Body of pancreas (tissue), 4 donors: ENCODE data around the gene NKX2-1.

Experiments used
- POLR2A ChIP-seq, 3 donors: fragments of 450-650 bp; IDR thresholded peaks; one replicate each; pipeline ENCODE4 v1.6.1; 2016; ENCODE audit warnings: antibody characterized with exemption in 3 of 3, mild to moderate bottlenecking in 2 of 3
- TF ChIP-seq, protein P1 (sequence below), 7 experiments: fragments of 450-650 bp in 4 of 7; fragments of 200-600 bp in 3 of 7; sonication (generic) in 3 of 7; IDR thresholded peaks; one replicate each; pipeline ENCODE4 v1.5.1; 2016 to 2019; ENCODE audit warnings: antibody characterized with exemption in 7 of 7

DNA sequence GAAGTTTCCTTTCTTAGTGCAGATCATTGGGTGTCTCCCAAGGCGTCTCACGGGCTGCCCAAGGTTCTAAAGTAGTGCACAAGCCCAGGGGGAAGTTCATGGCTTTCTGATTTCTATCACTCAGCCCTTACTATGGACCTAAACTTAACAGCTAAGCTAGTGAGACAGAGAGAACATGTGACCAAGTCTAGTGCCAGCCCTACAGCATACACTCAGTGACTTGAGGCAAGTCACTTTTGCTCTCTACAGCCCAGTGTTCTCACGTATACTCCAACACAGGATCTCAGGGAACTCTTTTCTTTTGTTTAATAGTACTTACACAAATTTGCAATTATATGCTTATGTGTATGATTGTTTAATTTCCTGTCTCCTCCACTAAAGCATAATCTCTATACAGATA lies 48.6 kb downstream of the NKX2-1 start:
- TF ChIP-seq, protein P1, sequence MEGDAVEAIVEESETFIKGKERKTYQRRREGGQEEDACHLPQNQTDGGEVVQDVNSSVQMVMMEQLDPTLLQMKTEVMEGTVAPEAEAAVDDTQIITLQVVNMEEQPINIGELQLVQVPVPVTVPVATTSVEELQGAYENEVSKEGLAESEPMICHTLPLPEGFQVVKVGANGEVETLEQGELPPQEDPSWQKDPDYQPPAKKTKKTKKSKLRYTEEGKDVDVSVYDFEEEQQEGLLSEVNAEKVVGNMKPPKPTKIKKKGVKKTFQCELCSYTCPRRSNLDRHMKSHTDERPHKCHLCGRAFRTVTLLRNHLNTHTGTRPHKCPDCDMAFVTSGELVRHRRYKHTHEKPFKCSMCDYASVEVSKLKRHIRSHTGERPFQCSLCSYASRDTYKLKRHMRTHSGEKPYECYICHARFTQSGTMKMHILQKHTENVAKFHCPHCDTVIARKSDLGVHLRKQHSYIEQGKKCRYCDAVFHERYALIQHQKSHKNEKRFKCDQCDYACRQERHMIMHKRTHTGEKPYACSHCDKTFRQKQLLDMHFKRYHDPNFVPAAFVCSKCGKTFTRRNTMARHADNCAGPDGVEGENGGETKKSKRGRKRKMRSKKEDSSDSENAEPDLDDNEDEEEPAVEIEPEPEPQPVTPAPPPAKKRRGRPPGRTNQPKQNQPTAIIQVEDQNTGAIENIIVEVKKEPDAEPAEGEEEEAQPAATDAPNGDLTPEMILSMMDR (IDR thresholded peaks at IDR 0.05): no peak
- TF ChIP-seq POLR2A (IDR thresholded peaks at IDR 0.05): no peak
